NCI-H1694 treated with DMSO at 0.1 percent for 48 hours (cell line): ENCODE measurements around the gene PDE2A.

Experiments
- DNase-seq: peaks from one replicate; lab custom pipeline; 2025; lab: John Stamatoyannopoulos, UW

The PDE2A gene

DNA sequence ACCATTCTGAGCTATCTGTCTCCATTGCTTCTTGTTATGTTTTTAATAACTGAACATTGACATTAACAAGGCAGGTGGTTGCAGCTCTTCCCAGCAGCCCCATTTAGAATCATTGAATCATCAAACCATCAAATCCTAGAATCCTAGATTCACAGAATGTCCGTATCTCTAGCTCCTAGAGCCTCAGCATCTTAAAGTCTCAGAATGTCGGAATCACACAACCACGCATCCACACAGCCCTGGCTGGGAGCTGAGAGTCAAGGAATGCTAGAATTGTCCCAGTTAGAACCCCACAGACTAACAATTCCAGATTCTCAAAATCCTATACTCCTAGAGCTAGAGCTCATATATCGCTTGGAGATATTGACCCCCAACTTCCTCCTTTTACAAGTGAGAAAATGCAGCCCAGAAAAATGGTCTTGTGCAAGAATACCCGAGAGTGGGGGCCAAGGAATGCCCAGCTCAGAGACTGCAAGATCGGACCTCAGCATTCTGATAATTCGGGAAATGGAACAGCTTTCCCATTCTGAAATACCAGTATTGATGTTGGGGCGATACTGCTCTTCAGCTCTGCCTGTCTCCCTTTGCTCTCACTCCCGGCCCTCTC, 38.8 kb downstream of the PDE2A start:
- no peak for DNase-seq

DNA sequence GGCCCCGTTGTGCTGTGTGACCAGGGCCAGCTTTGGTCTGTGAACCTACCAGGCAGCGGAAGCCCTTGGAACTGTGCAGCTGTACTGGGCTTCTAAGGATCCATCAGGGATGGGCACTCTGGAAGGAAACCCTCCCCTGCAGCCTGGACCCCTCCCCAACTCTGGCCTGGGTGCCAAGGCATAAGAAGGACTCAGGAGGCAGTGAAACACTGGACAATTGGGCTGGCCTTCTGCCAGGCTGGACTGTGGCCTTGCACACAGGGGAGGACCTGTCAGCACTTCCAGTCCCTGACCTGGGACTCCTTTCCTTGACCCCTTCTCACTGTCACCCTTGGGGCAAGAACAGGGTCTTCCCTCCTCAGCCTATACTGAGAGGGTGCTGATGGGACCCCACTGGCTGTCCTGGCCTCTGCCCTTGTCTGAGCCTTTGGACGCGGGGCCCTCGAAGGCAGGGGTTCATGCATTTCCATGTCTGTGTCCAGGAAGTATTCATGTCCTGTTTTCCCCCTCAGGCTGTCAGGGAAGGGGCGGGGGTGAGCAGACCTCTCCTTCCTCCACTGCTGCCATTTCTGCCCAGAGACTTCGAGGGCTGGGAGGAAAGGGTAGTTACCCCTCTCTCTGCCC, 39.6 kb downstream of the PDE2A start:
- no peak for DNase-seq

DNA sequence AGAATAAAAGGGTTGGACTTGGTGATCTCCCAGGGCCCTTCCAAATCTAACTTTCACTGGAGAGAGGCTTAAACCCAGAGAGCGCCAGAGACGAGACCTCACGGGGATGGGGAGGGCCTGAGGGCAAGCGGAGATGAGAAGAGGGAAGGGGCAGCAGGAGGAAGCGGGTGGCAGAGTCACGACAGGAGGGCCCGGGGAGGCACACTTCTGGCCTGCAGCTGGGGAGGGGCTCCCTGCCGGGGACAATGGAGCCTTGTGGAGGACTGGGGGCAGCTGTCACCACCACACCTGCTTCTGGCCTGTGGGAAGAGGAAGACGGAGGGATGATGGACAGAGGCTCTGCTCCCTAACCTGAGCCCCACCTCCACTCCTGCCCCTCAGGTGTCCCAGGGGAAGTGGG, 40.2 kb downstream of the PDE2A start:
- no peak for DNase-seq

DNA sequence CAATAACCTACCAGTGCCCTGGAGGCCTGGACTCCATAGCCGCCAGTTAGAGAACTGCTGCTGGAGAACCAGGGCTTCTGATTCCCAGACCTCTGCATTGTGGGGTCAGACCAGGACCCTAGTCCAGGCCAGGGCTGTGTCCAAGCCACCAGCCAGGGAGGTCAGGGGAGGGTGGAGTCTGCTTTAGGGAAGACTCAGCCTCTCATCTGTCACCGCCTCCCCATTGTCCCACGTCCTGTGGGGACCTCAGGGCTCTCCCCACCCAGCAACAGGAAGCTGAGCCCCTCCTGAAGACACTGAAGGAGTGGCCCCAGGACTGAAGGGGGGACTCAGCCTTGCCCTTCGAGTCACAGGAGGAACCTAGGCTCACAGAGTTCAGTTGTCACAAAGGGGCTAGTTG, 41.2 kb downstream of the PDE2A start:
- DNase-seq: no peak

DNA sequence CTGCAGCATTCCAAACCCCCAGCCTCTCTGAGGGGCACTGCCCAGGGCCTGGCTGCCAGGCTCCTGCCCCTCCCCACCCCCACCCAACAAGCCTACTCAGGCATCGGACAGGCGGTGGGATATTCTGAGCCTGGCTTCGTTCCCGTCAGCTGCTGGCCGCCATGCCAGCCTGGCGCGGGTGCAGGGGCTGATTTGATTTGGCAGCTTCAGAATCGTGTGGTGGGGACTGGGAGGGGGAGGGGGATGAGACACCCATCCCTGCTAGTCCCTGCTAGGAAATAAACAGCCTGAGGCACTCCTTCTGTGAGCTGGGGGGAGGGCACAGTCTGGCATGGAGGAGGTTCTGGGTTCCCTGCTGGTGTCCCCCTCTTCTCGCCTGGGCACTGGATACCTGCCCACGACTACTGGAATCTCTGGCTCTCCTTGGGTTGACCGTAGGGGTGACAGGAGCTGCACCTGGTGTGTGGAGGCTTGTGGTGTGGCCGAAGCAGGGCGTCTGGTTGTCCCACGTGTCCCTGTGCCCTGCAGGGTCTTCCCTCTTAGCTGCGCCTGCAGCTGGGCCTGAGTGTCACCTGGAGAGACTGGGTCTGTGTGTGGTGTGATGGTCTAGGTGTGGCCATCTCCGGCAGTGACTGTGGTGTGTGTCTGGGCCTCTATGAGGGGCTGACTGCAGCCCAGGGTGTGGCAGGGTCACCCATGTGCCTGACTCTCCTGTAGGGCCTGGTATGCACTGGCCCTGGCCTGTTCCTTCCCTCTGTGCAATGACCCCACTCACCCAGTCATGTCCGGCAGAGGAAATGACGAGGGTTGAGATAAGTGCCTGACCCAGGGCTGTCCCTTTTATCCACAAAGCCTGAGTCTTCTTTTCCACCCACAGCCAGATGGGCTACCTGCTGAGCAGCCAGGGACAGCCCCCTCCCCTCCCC, 42.2 kb downstream of the PDE2A start:
- peak; percentile 88 for DNase-seq

DNA sequence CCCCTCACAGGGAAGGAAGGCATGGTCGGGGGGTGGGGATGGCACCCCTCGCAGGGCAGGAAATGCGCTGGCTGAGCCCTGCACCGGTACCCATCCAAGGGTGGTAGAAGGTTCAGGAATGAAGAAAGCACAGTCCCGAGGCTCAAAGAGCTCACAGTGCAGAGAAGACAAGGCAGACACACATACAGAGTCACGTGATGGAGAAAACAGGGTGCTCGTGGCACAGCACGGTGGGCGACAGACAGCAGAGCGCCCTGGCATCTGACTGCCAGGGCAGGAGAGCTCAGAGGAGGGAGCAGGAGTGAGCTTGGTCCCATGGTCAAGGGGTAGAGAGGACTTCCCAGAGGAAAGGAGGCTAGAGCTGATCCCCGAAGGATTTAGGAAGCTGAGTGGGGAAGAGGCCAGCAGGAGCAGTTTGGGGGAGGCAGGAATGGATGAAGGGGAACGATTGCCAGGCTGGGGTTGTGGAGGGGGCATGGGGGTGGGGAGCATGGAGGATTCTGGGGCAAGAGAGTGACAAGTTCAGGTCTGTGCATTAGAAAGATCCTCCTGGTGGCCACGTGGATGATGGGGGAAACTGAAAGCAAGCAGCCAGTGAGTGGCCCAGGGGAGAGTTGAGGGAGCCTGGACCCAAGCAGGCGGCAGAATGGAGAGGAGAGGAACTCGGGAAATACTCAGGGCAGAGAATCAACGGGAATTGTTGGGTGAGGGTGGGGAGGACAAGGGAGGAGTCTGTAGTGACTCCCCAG, 43.9 kb downstream of the PDE2A start:
- DNase-seq: no peak

DNA sequence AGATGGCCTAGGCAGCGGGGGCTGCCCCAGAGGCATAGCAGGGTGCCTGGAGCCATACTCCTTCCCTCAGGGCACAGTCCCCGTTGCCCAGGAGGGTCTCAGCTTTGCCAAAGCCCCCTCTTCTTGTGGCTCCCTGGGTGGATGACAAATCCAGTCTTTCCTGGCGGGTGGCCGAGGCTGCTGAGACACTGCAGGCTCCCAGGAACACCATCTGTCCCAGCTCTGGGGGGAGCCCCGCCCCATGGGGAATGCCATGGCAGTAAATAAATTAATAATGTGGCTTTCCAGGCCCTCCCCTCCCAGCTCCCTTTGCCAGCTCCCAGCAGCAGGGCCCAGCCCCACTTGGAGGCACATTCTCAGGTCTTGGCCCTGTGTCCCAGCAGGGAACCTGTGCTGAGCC, 45.0 kb downstream of the PDE2A start:
- DNase-seq: peak; percentile 94

DNA sequence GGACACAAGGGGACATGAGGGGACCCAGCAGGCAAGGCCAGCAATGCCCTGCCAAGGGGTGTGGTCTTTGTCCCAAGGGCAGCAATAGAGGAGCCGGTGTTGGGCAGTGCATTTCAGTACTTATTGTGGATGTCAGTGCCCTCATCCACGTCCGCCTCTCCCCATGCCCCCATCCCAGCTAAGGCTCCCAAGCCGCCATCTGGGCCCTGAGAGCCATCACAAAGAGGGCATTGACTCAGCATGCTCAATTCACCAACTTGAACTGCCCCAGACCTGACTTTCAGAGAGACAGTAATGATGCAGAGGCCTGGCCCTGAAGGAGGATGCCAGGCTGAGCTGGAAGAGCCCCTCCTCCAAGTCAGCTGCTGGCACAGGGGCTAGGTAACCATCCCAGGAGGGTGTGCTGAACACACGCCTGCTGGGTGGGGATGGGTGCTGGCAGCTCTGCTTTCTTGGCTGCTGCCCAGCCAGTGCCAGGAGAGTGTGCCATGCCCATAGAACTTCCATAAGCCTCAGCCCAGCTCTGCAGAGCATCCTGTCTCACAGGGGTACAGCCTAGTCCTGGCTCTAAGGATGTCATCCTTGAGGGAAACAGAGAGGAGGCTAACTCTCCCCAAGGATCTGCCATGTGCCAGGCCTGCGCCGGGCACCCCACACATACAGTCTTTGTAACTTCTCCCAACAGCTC, 46.5 kb downstream of the PDE2A start:
- peak; percentile 66 for DNase-seq

DNA sequence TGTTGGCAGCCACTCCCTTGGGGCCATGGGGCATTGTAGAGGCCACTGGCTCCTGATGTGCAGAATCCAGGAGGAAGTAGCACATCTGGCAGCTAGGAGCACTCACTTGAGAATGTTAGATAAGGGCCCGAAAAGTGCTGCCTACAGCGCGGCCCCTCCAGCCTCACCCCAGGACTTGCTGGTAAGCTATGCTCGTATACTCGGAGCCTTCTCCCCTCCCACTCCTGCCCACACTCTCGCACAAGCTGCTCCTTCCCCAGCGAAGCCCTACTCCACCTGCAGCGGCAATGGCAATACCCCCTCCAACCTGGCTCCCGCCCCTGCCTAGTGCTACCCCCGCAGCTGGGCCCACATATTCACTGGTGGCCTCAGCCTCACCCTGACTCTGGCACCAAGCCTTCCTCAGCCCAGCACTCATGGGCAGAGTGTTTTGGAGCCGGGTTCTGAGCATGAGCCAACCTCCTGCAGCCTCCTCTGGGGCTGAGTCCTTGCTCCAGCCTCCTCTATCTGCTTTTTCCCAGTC, 47.7 kb downstream of the PDE2A start:
- peak; percentile 56 for DNase-seq

DNA sequence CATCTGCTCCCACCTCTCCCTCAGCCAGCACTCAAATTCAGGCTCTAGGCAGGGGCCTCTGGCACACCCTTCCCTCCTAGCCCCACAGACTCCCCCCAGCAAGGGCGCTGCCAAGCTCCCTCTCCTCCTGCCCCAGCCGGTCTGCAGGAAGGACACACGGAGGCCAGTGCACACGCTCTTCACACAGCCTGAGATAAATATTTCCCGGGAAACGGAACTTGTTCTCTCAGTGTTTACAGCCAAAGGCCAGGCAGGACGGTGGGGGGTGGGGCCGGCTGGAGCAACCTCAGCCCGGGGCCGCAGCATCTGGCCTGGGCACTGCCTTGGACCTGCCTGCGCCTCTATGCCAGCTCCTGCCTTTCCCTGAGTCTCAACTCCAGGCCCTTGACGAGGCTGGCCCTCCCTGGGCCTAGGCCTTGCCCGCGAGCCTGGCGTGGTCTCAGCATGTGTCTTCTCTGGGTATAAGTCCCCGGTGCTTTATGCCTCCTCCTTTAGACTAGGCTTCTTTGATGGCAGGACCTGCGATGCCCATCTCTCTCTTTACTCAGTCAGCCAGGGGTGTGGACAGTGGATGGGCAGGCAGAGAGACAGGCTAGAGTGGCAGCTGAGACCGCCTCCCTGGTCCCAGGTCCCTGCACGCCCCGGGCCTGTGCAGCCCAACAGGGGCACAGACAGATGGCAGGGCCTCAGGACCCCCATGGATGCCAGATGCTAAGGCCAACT, 48.4 kb downstream of the PDE2A start:
- DNase-seq: no peak

DNA sequence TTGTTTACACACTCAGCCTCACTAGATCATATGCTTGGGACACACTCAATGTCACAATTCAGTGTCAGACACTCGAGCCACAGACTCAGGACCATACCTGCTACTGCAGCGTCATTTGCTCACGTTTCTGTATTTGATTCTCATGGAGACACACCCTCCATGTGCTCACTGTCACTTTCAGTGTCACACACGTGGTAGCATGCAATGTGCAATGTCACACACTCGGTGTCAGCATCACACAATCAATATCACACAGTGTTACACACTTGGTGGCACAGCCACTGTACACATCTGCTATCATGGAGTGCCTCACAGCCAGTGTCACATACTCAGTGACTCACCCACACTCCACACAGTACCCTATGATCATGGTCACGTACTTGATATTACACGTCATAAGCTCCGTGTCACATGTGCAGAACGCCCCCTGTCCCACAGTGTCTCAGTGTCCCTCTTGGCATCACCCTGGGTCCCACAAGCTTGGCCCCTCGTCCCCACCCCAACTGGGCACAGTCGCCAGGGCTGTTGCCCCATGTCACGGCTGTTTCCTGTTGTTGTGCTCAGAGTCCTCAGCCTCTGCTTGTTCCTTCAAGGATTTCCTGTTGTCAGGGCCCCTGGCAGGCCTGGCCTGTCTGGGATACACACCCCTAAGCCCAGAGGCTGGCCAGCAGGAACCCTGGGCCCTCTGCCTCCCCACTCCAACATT, 49.6 kb downstream of the PDE2A start:
- no peak for DNase-seq

DNA sequence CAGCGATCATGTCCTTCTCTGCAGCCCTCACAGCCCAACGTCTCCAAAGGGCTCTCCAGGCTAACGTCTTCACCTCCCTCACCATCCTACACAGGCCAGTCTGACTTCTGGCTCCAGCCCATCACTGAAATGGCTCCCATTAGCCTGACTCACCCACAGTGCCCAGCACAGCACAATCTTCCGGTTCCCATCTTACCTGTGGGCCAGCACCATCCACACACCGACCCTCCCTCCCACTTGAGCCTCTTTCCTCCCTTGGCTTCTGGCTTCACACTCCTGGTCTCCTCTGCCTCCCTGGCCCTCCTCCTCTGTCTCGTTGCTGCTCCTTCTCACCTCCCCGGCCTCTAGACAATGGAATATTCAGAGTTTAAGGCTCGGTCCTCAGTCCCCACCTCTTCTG, 51.2 kb downstream of the PDE2A start:
- no peak for DNase-seq

DNA sequence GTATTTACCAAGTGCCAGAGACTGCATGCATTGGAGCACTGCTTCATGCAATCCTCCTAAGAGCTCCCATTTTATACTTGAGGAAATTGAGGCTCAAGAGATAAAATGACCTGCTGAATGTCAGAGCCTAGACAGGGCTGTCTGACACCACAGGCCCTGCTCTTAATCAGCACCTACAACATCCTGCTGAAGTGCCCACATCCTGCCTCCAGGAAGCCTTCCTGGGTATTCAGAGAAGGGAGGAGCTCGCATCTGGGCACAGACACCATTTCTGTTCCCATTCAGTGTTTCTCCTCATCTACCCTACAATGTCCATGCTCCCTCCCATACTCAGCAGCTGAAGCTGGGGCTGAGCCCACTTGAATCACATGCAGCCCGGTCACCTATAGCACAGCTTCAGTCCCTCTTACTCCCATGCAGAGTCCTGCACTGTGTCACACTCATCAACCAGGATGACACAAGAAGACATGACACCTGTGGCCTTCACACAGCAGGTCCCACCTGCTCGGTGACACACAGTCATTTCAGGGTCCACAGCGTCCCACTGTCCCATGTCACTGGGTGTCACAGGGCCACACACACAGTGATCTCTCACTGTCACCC, 53.1 kb downstream of the PDE2A start:
- no peak for DNase-seq

DNA sequence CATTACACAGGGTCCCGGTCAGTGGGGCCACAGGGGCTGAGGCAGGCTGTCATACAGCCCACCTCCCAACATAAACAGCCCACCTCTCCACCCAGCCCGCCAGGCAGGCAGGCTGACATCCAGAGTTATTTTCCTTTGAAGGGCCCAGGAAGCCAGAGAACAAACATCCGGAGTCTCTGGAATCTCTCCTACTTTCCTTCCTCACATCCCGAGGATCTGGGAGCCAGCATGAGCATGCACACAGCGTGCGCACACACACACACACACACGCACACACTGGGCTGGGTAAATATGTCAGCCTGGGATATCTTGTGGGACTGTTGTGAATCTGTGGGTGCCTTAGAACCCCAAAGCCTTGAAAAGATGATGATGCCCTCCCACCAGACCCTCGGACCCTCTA, 55.4 kb downstream of the PDE2A start:
- no peak for DNase-seq

DNA sequence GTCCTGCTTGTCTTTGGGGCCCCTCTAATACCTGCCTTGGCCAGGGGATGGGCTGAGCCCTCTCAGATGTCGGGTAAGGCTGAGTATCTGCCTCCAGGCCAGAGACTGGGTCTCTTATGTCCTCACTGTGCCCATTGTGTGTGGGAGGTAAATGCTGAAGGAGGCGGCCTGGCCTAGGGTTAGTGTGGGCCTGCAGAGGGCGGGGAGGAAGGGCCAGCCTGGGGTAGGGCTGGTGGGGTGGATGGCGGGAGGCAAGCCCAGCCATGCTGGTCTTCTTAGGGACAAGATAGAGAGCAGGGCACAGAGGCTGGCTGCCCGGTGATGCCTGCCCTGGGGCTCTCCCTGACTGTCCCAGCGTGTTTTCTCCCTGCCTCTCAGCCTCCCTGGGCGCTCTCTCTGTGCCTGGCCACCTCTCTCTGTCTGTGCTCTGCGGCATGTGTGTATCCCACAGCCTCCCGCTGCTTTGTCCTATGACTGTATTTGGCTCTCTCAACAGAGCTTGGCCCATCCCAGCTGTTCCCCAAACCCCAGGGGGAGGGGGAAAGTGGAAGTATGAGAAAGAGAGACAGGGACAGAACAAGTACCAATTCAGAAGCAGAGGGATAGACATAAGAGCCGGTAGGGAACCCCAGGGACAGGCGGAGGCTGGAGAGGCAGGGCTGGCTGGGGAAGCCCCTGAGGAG, 57.0 kb downstream of the PDE2A start:
- peak; percentile 73 for DNase-seq

DNA sequence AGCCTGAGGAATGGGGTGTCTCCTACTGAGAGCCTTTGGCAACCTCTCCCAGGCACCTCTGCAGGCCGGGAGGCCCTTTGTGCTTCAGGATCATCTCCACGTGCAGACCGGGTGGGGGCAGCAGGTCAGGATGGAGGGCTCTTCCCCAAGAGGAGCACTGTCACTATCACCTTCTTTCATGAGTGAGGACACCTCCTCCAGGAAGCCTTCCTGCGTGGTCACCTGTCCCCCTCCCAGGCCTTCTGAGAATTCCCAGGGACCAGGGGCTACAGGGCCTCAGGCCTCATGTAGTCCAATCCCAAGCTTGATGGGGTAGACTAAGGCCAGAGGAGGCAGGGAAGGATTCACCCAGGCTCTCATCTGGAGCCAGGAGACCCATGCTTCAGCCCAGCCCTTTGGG, 57.6 kb downstream of the PDE2A start:
- DNase-seq: no peak

DNA sequence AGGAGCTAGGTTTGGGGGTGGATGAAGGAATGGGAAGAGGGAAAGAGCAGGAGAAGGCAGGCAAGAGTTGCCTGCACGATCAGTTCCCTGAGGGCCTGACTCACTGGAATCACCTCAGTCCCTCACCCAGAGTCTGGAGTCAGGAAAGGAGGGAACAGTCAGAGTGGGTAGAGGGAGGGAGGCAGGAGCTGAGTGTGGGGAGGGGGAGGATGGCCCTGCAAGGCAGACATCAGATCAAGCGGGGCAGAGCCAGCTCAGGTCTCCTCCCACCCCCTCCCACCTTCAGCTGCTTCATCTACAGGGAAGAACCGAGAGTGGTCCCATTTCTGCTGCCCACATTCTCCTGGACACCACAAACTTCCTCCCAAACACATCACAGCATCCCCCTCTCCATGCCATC, 58.9 kb downstream of the PDE2A start:
- no peak for DNase-seq

DNA sequence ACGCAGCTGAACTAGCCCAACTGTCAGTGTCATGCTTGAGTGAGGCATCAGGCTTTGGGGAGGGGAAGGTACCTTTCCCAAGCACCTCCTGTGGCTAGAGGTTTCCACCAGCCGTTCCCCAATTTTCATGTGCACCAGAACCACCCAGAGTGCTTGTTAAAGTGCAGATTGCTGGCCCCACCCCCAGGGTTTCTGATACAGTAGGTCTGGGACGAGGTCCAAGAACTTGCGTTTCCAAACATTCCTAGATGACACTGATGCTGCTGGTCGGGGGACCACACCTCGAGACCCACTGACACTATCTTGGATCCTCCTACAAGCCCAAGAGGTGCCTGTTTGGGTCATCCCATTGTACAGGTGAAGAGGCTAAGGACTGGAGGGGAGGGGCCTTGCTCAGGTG, 59.8 kb downstream of the PDE2A start:
- peak; percentile 21 for DNase-seq

DNA sequence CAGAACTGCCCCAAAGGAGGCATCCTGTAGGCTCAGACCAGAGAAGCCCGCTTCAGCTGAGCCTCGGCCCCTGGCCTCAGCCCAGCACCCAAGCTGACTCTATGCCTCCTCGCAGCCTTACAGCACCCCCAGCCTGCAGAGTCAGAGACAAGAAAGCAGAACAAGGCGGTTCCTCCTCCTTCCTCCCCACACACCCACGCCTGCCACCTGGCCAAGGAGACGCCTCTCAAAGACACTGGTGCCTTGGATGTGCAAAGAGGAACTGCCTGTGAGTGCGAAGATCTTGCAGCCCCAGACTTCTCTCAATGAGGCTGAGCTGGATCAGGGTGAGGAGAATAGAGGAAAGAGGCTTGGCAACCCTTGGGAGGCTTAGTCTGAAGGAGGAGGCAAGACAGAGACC, 60.2 kb downstream of the PDE2A start:
- no peak for DNase-seq
